Peyer's patch (tissue), 4 donors: ENCODE results near the gene MTF1. TPM values are rescaled to one million over a fixed set of nuclear protein-coding genes. Genes with fewer than 3 reads are reported as not detected.

Source experiments
- DNase-seq, 3 donors: peaks; one replicate each; pipeline ENCODE4 v3.0.0-alpha.2; 2017 to 2019
- H3K27ac ChIP-seq, 4 donors: fragments of 200-600 bp; sonication (generic); one replicate each; pipeline ENCODE4 v1.5.1; 2016 to 2019
- H3K27me3 ChIP-seq, 2 donors: fragments of 200-600 bp; sonication (generic); one replicate each; pipeline ENCODE4 v1.5.1; 2019
- H3K36me3 ChIP-seq, 3 donors: fragments of 200-600 bp; sonication (generic); one replicate each; pipeline ENCODE4 v1.5.1; 2016 to 2019
- H3K4me1 ChIP-seq, 4 donors: fragments of 200-600 bp; sonication (generic); one replicate each; pipeline ENCODE4 v1.5.1; 2016 to 2019
- H3K4me3 ChIP-seq, 4 donors: fragments of 200-600 bp; sonication (generic); 1 replicate in 3 of 4; 2 replicates in 1 of 4; pipeline ENCODE4 v1.5.1; 2016 to 2019; ENCODE audit warnings: mild to moderate bottlenecking in 1 of 4
- H3K9me3 ChIP-seq, 4 donors: fragments of 200-600 bp; sonication (generic); one replicate each; pipeline ENCODE4 v1.5.1; 2016 to 2019; ENCODE audit warnings: mild to moderate bottlenecking in 1 of 4
- POLR2A ChIP-seq, 2 donors: fragments of 450-650 bp; IDR thresholded peaks; one replicate each; pipeline ENCODE4 v1.5.1; 2017; ENCODE audit warnings: antibody characterized with exemption in 2 of 2, mild to moderate bottlenecking in 2 of 2, moderate library complexity in 2 of 2
- total RNA-seq, 4 donors: library from RNA; depleted of rRNA; stranded (reverse); fragments of >200 nt; gene quantifications; one replicate each; pipeline ENCODE4 v1.1.0, GENCODE V29; 2016
- TF ChIP-seq, protein P1 (sequence below), 6 experiments: fragments of 450-650 bp in 4 of 6; fragments of 200-600 bp in 2 of 6; sonication (generic) in 1 of 6; IDR thresholded peaks; one replicate each; pipeline ENCODE4 v1.5.1; 2017 to 2019; ENCODE audit warnings: antibody characterized with exemption in 6 of 6, mild to moderate bottlenecking in 3 of 6, moderate library complexity in 1 of 6

MTF1 gene
- total RNA-seq, 4 donors from 2014 or later, result 4.1 to 9.5 (median 8.1) TPM

- DNase-seq, result no peak
- H3K36me3 ChIP-seq, result peaks cover 0 to 67% (median 0%) of the 10 kb centered on the region in 3 donors
- no peaks in the 10 kb centered on the region for H3K9me3 ChIP-seq
- H3K4me1 ChIP-seq, result no peaks in the 10 kb centered on the region
- no peaks in the 10 kb centered on the region for H3K27me3 ChIP-seq
- H3K4me3 ChIP-seq, result no peak overlapping the region
- no peak for TF ChIP-seq POLR2A (IDR thresholded peaks at IDR 0.05)
- TF ChIP-seq, protein P1, sequence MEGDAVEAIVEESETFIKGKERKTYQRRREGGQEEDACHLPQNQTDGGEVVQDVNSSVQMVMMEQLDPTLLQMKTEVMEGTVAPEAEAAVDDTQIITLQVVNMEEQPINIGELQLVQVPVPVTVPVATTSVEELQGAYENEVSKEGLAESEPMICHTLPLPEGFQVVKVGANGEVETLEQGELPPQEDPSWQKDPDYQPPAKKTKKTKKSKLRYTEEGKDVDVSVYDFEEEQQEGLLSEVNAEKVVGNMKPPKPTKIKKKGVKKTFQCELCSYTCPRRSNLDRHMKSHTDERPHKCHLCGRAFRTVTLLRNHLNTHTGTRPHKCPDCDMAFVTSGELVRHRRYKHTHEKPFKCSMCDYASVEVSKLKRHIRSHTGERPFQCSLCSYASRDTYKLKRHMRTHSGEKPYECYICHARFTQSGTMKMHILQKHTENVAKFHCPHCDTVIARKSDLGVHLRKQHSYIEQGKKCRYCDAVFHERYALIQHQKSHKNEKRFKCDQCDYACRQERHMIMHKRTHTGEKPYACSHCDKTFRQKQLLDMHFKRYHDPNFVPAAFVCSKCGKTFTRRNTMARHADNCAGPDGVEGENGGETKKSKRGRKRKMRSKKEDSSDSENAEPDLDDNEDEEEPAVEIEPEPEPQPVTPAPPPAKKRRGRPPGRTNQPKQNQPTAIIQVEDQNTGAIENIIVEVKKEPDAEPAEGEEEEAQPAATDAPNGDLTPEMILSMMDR (IDR thresholded peaks at IDR 0.05), result no peak
- no peak overlapping the region for H3K27ac ChIP-seq
Observed at GRCh38 chr1:37888022-37888700, 28.8 kb upstream of the MTF1 start.

- TF ChIP-seq, protein P1 (IDR thresholded peaks at IDR 0.05), result no peak
- TF ChIP-seq POLR2A (IDR thresholded peaks at IDR 0.05), result no peak
- no peaks in the 10 kb centered on the region for H3K9me3 ChIP-seq
- no peaks in the 10 kb centered on the region for H3K4me1 ChIP-seq
- no peak overlapping the region for H3K4me3 ChIP-seq
- no peak for DNase-seq
- H3K36me3 ChIP-seq, result peaks cover 0 to 99% (median 0%) of the 10 kb centered on the region in 3 donors
- no peaks in the 10 kb centered on the region for H3K27me3 ChIP-seq
- no peak overlapping the region for H3K27ac ChIP-seq
Observed at GRCh38 chr1:37884145-37884544, 24.8 kb upstream of the MTF1 start.

- no peaks in the 10 kb centered on the region for H3K4me1 ChIP-seq
- H3K4me3 ChIP-seq, result no peak overlapping the region
- H3K36me3 ChIP-seq, result peaks cover 0 to 97% (median 0%) of the 10 kb centered on the region in 3 donors
- no peak for TF ChIP-seq POLR2A (IDR thresholded peaks at IDR 0.05)
- TF ChIP-seq, protein P1 (IDR thresholded peaks at IDR 0.05), result no peak
- no peak overlapping the region for H3K27ac ChIP-seq
- no peak for DNase-seq
- no peaks in the 10 kb centered on the region for H3K9me3 ChIP-seq
- H3K27me3 ChIP-seq, result no peaks in the 10 kb centered on the region
Observed at GRCh38 chr1:37883671-37884070, 24.3 kb upstream of the MTF1 start.

DNA sequence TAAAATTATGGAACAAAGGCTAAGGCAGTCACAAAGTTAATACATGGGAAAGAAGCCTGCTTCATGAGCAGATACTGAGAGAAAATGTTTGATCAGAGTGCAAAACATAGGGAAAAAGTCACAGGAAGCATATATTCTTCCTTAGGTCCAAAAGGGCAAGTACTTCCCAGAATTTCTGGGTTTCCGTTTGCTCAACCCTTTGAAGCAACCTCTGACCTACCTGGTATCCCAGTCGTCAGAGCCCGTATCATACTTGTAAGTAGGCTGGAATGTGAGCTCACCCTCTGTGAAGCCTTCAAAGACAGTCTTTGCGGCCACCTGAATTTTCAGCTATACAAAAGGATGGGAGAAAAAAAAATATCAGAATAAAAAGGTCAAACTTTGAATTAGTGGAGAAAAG, 20.5 kb upstream of the MTF1 start:
- H3K4me3 ChIP-seq, result no peak overlapping the region
- H3K27me3 ChIP-seq, result no peaks in the 10 kb centered on the region
- no peak overlapping the region for H3K27ac ChIP-seq
- no peaks in the 10 kb centered on the region for H3K4me1 ChIP-seq
- DNase-seq, result no peak
- H3K36me3 ChIP-seq, result peaks cover 0 to 94% (median 0%) of the 10 kb centered on the region in 3 donors
- H3K9me3 ChIP-seq, result no peaks in the 10 kb centered on the region
- TF ChIP-seq POLR2A (IDR thresholded peaks at IDR 0.05), result no peak
- TF ChIP-seq, protein P1 (IDR thresholded peaks at IDR 0.05), result no peak

GRCh38 chr1:37878071-37878470, 18.7 kb upstream of the MTF1 start:
- no peak overlapping the region for H3K27ac ChIP-seq
- H3K9me3 ChIP-seq, result no peaks in the 10 kb centered on the region
- no peak for DNase-seq
- H3K27me3 ChIP-seq, result no peaks in the 10 kb centered on the region
- peaks cover 0 to 94% (median 0%) of the 10 kb centered on the region in 3 donors for H3K36me3 ChIP-seq
- no peak for TF ChIP-seq POLR2A (IDR thresholded peaks at IDR 0.05)
- TF ChIP-seq, protein P1 (IDR thresholded peaks at IDR 0.05), result no peak
- no peaks in the 10 kb centered on the region for H3K4me1 ChIP-seq
- no peak overlapping the region for H3K4me3 ChIP-seq
